Ureter (tissue), 1 donor: Measurements from ENCODE around the gene RABL3. TPM values are rescaled to one million over a fixed set of nuclear protein-coding genes. Genes with fewer than 3 reads are reported as not detected.
"Not testable (repeated sequence)": the region's sequence is repeated elsewhere in the genome, so short reads cannot be mapped to it uniquely, and the experiment has no call there.

Source experiments
- DNase-seq: peaks from one replicate; pipeline ENCODE4 v3.0.0-alpha.2; 2020; ENCODE audit warnings: low spot score
- total RNA-seq: library from RNA; stranded (reverse); gene quantifications from one replicate; pipeline ENCODE4 v1.2.4, GENCODE V29; 2023
- donor health status: DM: yes; HTN: yes; CAD: no.

Gene RABL3
- total RNA-seq, 1 donor from 2014 or later: 28.7 TPM

GRCh38 chr3:120646771-120647432 is 95.4 kb downstream of the RABL3 start:
- DNase-seq: no peak

DNA sequence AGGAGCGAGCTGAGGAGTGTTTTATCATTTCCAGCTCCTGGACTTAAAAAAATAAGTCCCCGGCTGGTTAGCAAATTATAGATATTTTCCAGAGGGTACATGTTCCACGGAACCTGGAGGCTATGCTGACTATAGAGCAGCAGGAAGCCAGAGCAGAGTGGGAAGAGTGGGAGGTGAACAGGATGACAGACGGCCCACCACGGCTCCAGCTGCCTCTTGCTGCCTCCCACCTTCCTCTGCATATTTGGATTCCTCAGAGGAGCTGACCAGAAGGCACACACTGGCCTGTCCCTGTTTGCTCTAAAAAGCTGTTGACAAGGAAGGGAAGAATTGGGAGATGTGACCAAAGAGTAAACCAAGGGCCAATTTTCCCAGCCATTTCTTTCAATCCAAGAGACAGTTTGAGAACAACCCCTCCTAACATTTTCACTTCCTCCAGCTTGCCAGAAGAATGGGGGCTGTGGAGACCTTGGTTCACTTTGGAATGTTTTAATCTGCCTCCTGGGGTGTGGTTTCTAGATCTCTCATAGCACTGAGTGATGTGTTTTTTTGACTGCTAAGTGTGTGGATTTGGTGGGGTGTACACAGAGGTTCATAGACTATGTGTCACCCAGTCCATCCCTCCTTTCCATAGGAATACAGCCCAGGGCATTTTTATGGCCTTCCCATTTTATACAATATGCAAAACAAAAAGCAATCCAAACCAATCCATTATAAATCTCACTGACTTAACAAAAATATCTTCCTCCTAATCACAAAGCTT is 97.1 kb downstream of the RABL3 start:
- DNase-seq: no peak

DNA sequence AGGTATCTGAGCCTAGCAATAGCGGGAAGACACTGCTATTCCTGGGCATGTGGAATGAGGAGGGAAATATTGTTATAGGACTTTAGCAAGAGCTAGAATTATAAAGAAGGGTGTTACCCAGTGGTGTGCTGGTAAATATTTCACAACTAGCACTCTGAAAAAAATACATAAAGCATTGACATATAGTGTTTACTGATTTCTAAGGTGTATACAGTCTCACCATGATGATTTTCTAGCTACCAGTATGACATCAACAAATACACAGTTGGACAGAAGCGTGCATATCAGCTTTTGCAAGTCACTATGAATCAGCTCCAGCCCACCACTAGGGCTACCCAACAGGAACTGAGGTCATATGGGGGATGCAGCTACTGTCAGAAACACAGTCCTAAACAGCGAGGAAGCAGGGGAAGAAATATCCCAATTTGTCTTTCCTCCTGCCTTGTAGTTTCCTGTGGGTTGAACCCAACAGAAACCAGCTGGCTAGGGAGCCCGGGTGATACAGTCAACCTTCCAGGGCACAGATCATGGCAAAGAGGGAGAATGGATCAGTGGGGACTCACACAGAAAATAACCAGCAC is 99.9 kb downstream of the RABL3 start:
- DNase-seq: no peak

GRCh38 chr3:120641696-120642246 is 100.5 kb downstream of the RABL3 start:
- no peak for DNase-seq

GRCh38 chr3:120640231-120640630 is 102.1 kb downstream of the RABL3 start:
- DNase-seq: no peak

GRCh38 chr3:120638820-120639219 is 103.5 kb downstream of the RABL3 start:
- DNase-seq: not testable (repeated sequence)

GRCh38 chr3:120637851-120638559 is 104.3 kb downstream of the RABL3 start:
- no peak for DNase-seq

DNA sequence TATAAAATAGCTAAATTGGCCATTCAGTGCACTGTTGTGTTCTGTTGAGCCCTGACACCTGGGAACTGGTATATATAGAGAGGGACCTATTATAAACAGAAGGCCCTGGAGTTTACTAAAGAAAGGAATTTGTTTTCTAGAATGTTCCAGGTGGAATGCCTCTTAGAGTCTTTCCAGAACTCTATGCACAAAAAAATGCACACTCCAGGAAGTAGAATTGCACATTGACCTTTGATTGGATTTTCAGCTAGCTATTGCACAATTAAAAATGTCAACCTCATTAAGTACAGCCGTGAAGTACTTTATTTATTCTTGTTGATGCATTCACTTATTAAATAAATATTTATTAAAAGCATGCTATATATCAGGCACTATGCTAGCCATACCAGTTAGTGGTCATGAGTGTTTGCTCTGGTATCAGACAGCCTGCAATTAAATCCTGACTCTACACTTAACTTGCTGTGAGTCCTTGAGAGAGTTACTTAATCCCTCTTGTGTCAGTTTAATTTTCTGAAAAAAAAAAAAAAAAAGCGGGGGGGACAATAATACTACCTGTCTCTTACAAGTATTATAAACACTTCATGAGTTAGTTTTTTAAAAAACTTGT is 105.4 kb downstream of the RABL3 start:
- no peak for DNase-seq

Other genes with a start within 250 kb of the RABL3 start
- 120 TPM for gene NDUFB4, start 146.2 kb downstream of the RABL3 start, total RNA-seq
- 0.36 TPM for gene HGD, start 60.3 kb downstream of the RABL3 start, total RNA-seq
- gene GTF2E1, start 228 bp upstream of the RABL3 start, total RNA-seq: 20.2 TPM
- gene STXBP5L, start 165.7 kb upstream of the RABL3 start, total RNA-seq: 8.3 TPM